A204.1 (cell line): ENCODE measurements around the gene ANKH.
"Not testable (repeated sequence)": the region's sequence is repeated elsewhere in the genome, so short reads cannot be mapped to it uniquely, and the experiment has no call there.

Source experiments
- FAIRE-seq: peaks from 2 replicates; lab custom pipeline; 2012; peaks lifted over from hg19 to GRCh38; lab: Jason Lieb, UNC

The ANKH gene

GRCh38 chr5:14871214-14872069, at the start of gene ANKH:
ANKH (minus strand) TSS chr5:14871778; CDS start chr5:14871447, 331 bp downstream.
- FAIRE-seq = no peak

- no peak for FAIRE-seq
Observed at GRCh38 chr5:14920121-14920520, 48.5 kb upstream of the ANKH start.

- not testable (repeated sequence) for FAIRE-seq
Observed at GRCh38 chr5:14919106-14919505, 47.5 kb upstream of the ANKH start.

- FAIRE-seq = no peak
Observed at GRCh38 chr5:14917719-14918118, 46.1 kb upstream of the ANKH start.

- FAIRE-seq = no peak
Observed at GRCh38 chr5:14915291-14915952, 43.8 kb upstream of the ANKH start.

GRCh38 chr5:14914623-14915260, 43.2 kb upstream of the ANKH start:
- FAIRE-seq = no peak

GRCh38 chr5:14914193-14914592, 42.6 kb upstream of the ANKH start:
- FAIRE-seq = no peak

- FAIRE-seq = no peak
Observed at GRCh38 chr5:14913096-14913495, 41.5 kb upstream of the ANKH start.

GRCh38 chr5:14912206-14912605, 40.6 kb upstream of the ANKH start:
- no peak for FAIRE-seq

- FAIRE-seq = no peak
Observed at GRCh38 chr5:14909369-14909768, 37.8 kb upstream of the ANKH start.

- FAIRE-seq = no peak
Observed at GRCh38 chr5:14908172-14908571, 36.6 kb upstream of the ANKH start.

GRCh38 chr5:14906628-14907027, 35.0 kb upstream of the ANKH start:
- no peak for FAIRE-seq

GRCh38 chr5:14902826-14903560, 31.4 kb upstream of the ANKH start:
- no peak for FAIRE-seq

GRCh38 chr5:14901462-14902051, 30.0 kb upstream of the ANKH start:
- no peak for FAIRE-seq

- FAIRE-seq = no peak
Observed at GRCh38 chr5:14900693-14901461, 29.3 kb upstream of the ANKH start.

- no peak for FAIRE-seq
Observed at GRCh38 chr5:14896131-14896530, 24.6 kb upstream of the ANKH start.

GRCh38 chr5:14895301-14895700, 23.7 kb upstream of the ANKH start:
- no peak for FAIRE-seq

- FAIRE-seq = no peak
Observed at GRCh38 chr5:14894748-14895147, 23.2 kb upstream of the ANKH start.

GRCh38 chr5:14893381-14893780, 21.8 kb upstream of the ANKH start:
- no peak for FAIRE-seq

- no peak for FAIRE-seq
Observed at GRCh38 chr5:14890846-14891245, 19.3 kb upstream of the ANKH start.

- FAIRE-seq = no peak
Observed at GRCh38 chr5:14884062-14884612, 12.6 kb upstream of the ANKH start.
